ENCODE results near the gene TM2D1.

DNA sequence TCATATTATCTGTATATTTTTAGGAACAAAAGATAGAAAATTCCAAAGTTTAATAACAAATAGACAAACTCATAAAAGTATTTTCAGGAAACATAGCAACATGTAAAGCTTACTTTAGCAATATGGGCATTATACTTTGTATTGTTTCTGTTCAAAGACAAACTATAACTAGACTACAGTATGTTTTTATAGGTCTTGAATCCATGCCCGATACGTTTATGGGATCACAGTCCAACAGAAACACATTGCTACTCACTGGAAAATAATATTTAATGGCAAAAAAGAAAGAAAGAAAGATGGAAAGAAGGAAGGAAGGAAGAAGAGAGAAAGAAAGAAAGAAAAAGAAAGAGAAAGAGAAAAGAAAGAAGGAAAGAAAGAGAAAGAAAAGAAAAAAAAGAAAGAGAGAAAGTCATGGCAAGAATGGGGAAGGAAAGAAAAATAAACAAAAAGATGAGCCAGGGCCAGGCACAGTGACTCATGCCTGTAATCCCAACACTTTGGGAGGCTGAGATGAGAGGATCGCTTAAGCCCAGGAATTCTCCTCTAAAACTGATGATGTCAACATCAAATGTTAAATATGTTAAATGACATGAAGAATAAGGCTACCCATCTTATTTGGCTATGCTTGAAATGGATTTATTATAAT is 32.7 kb downstream of the TM2D1 start:
- TF ChIP-seq EZH2phosphoT487 (IDR thresholded peaks at IDR 0.05; ENCODE audit: low read depth, severe bottlenecking, unreplicated experiment) (no peak), CTCF (IDR thresholded peaks at IDR 0.05; ENCODE audit: poor library complexity) (no peak), EZH2 (IDR thresholded peaks at IDR 0.05; ENCODE audit: borderline replicate concordance) (no peak)
